ENCODE measurements around the gene MTURN. TPM values are rescaled to one million over a fixed set of nuclear protein-coding genes. Genes with fewer than 3 reads are reported as not detected.

MTURN gene
- total RNA-seq, 1 donor from 2014 or later: 21.1 TPM

- no peaks in the 10 kb centered on the region for H3K36me3 ChIP-seq (ENCODE audit: control insufficient read depth, insufficient read depth, low read length)
- no peak overlapping the region for H3K4me3 ChIP-seq (ENCODE audit: low read depth, low read length)
- no peak for DNase-seq (ENCODE audit: low read depth)
- no peaks in the 10 kb centered on the region for H3K27me3 ChIP-seq (ENCODE audit: control insufficient read depth, insufficient read depth, low read length)
- no peak for TF ChIP-seq CTCF (IDR thresholded peaks at IDR 0.05; ENCODE audit: insufficient read depth, low read length, poor library complexity, severe bottlenecking)
Observed at GRCh38 chr7:30188811-30189210, 54.0 kb downstream of the MTURN start.

- Histone ChIP-seq H3K4me3 (ENCODE audit: low read depth, low read length) (no peak overlapping the region), H3K27me3 (ENCODE audit: control insufficient read depth, insufficient read depth, low read length) (no peaks in the 10 kb centered on the region), H3K36me3 (ENCODE audit: control insufficient read depth, insufficient read depth, low read length) (no peaks in the 10 kb centered on the region)
- no peak for DNase-seq (ENCODE audit: low read depth)
- TF ChIP-seq CTCF (IDR thresholded peaks at IDR 0.05; ENCODE audit: insufficient read depth, low read length, poor library complexity, severe bottlenecking): no peak
Observed at GRCh38 chr7:30191809-30192208, 57.0 kb downstream of the MTURN start.

GRCh38 chr7:30193336-30193943, 58.7 kb downstream of the MTURN start:
- H3K27me3 ChIP-seq (ENCODE audit: control insufficient read depth, insufficient read depth, low read length): no peaks in the 10 kb centered on the region
- no peak for DNase-seq (ENCODE audit: low read depth)
- no peak overlapping the region for H3K4me3 ChIP-seq (ENCODE audit: low read depth, low read length)
- TF ChIP-seq CTCF (IDR thresholded peaks at IDR 0.05; ENCODE audit: insufficient read depth, low read length, poor library complexity, severe bottlenecking): no peak
- no peaks in the 10 kb centered on the region for H3K36me3 ChIP-seq (ENCODE audit: control insufficient read depth, insufficient read depth, low read length)

- no peaks in the 10 kb centered on the region for H3K27me3 ChIP-seq (ENCODE audit: control insufficient read depth, insufficient read depth, low read length)
- TF ChIP-seq CTCF (IDR thresholded peaks at IDR 0.05; ENCODE audit: insufficient read depth, low read length, poor library complexity, severe bottlenecking): no peak
- H3K4me3 ChIP-seq (ENCODE audit: low read depth, low read length): no peak overlapping the region
- no peaks in the 10 kb centered on the region for H3K36me3 ChIP-seq (ENCODE audit: control insufficient read depth, insufficient read depth, low read length)
- no peak for DNase-seq (ENCODE audit: low read depth)
Observed at GRCh38 chr7:30196408-30196807, 61.6 kb downstream of the MTURN start.

- no peak for TF ChIP-seq CTCF (IDR thresholded peaks at IDR 0.05; ENCODE audit: insufficient read depth, low read length, poor library complexity, severe bottlenecking)
- Histone ChIP-seq H3K27me3 (ENCODE audit: control insufficient read depth, insufficient read depth, low read length) (no peaks in the 10 kb centered on the region), H3K36me3 (ENCODE audit: control insufficient read depth, insufficient read depth, low read length) (no peaks in the 10 kb centered on the region), H3K4me3 (ENCODE audit: low read depth, low read length) (no peak overlapping the region)
- no peak for DNase-seq (ENCODE audit: low read depth)
Observed at GRCh38 chr7:30197438-30197837, 62.7 kb downstream of the MTURN start.

- no peak overlapping the region for H3K4me3 ChIP-seq (ENCODE audit: low read depth, low read length)
- no peaks in the 10 kb centered on the region for H3K36me3 ChIP-seq (ENCODE audit: control insufficient read depth, insufficient read depth, low read length)
- no peaks in the 10 kb centered on the region for H3K27me3 ChIP-seq (ENCODE audit: control insufficient read depth, insufficient read depth, low read length)
- no peak for TF ChIP-seq CTCF (IDR thresholded peaks at IDR 0.05; ENCODE audit: insufficient read depth, low read length, poor library complexity, severe bottlenecking)
- DNase-seq (ENCODE audit: low read depth): no peak
Observed at GRCh38 chr7:30199271-30199670, 64.5 kb downstream of the MTURN start.

All from kidney epithelial cell (primary cell).